ENCODE data around the gene ATP1B3.

DNA sequence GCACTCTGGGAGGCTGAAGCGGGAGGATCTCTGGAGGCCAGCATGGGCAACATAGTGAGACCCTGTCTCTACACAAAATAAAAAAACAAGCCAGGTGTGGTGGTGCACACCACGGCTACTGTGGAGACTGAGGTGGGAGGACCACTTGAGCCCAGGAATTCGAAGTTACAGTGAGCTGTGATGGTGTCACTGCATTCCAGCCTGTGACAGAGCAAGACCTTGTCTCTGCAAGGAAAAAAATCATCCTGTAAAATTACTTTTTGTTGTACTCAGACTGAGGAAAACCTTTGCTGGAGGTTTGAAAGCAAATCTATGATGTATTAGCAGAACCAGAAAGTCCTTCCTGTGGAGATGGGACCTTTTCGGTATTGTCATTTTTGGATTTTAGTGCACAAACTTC is 63.3 kb downstream of the ATP1B3 start:
- no peak for TF ChIP-seq POLR2A (IDR thresholded peaks at IDR 0.05)
- TF ChIP-seq, protein P1, sequence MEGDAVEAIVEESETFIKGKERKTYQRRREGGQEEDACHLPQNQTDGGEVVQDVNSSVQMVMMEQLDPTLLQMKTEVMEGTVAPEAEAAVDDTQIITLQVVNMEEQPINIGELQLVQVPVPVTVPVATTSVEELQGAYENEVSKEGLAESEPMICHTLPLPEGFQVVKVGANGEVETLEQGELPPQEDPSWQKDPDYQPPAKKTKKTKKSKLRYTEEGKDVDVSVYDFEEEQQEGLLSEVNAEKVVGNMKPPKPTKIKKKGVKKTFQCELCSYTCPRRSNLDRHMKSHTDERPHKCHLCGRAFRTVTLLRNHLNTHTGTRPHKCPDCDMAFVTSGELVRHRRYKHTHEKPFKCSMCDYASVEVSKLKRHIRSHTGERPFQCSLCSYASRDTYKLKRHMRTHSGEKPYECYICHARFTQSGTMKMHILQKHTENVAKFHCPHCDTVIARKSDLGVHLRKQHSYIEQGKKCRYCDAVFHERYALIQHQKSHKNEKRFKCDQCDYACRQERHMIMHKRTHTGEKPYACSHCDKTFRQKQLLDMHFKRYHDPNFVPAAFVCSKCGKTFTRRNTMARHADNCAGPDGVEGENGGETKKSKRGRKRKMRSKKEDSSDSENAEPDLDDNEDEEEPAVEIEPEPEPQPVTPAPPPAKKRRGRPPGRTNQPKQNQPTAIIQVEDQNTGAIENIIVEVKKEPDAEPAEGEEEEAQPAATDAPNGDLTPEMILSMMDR (IDR thresholded peaks at IDR 0.05): no peak
